Stimulated activated CD8-positive, alpha-beta memory T cell treated with anti-CD3 and anti-CD28 coated beads, Interleukin-12 subunit alpha, Interleukin-12 subunit beta, amount 100 ng/mL, for 24 hours (primary cell): ENCODE measurements around the gene FBXW4.
A peak's percentile ranks its signal among the peaks of the same experiment; 100 is the strongest.

Source experiments
- DNase-seq: peaks from one replicate; pipeline ENCODE4 v3.0.0-alpha.2; 2020; ENCODE audit errors: extremely low read depth

Gene FBXW4

GRCh38 chr10:101694674-101695403 is at the start of gene FBXW4:
Gene FBXW4 (minus strand): TSS chr10:101695170. CDS start chr10:101695105, 65 bp downstream.
- DNase-seq = peak; percentile 38

GRCh38 chr10:101744267-101744666 is 49.3 kb upstream of the FBXW4 start:
- no peak for DNase-seq

- no peak for DNase-seq
Observed at GRCh38 chr10:101741938-101742337, 47.0 kb upstream of the FBXW4 start.

- no peak for DNase-seq
Observed at GRCh38 chr10:101736666-101737065, 41.7 kb upstream of the FBXW4 start.

- no peak for DNase-seq
Observed at GRCh38 chr10:101732096-101732495, 37.1 kb upstream of the FBXW4 start.

- no peak for DNase-seq
Observed at GRCh38 chr10:101726115-101726387, 31.1 kb upstream of the FBXW4 start.

GRCh38 chr10:101725296-101726114 is 30.5 kb upstream of the FBXW4 start:
- DNase-seq = no peak

GRCh38 chr10:101724446-101724845 is 29.5 kb upstream of the FBXW4 start:
- no peak for DNase-seq

- no peak for DNase-seq
Observed at GRCh38 chr10:101723176-101723575, 28.2 kb upstream of the FBXW4 start.

GRCh38 chr10:101721806-101722205 is 26.8 kb upstream of the FBXW4 start:
- no peak for DNase-seq

- DNase-seq = no peak
Observed at GRCh38 chr10:101720606-101721230, 25.7 kb upstream of the FBXW4 start.

GRCh38 chr10:101718690-101719275 is 23.8 kb upstream of the FBXW4 start:
- no peak for DNase-seq

GRCh38 chr10:101716891-101717659 is 22.1 kb upstream of the FBXW4 start:
- no peak for DNase-seq

- DNase-seq = no peak
Observed at GRCh38 chr10:101712997-101713396, 18.0 kb upstream of the FBXW4 start.

GRCh38 chr10:101710793-101711192 is 15.8 kb upstream of the FBXW4 start:
- no peak for DNase-seq

- DNase-seq = no peak
Observed at GRCh38 chr10:101710059-101710695, 15.2 kb upstream of the FBXW4 start.

GRCh38 chr10:101709359-101710058 is 14.5 kb upstream of the FBXW4 start:
- DNase-seq = no peak

- no peak for DNase-seq
Observed at GRCh38 chr10:101708870-101709269, 13.9 kb upstream of the FBXW4 start.

GRCh38 chr10:101708073-101708472 is 13.1 kb upstream of the FBXW4 start:
- no peak for DNase-seq

GRCh38 chr10:101704331-101704730 is 9.4 kb upstream of the FBXW4 start:
- DNase-seq = no peak

GRCh38 chr10:101696632-101697031 is 1.7 kb upstream of the FBXW4 start:
- no peak for DNase-seq
